ENCODE data around the gene PRMT5.

Gene PRMT5

DNA sequence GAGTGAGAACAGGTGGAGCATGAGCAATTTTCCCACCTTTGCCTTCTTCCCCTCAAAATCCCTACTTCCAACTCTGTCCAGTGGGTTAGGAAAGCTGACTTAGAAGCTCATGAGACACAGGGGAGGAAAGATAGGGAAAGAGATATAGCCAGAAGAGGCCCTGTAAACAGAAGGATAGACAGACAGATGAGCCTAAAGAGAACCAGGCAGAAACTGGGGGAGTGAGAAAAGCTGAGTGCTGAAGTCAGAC is 48.2 kb upstream of the PRMT5 start:
- TF ChIP-seq TAF1 (IDR thresholded peaks at IDR 0.05; ENCODE audit: low read depth), result no peak

GRCh38 chr14:22976620-22977433 is 47.7 kb upstream of the PRMT5 start:
- TF ChIP-seq EGR1 (IDR thresholded peaks at IDR 0.05) (no peak), REST (IDR thresholded peaks at IDR 0.05; ENCODE audit: low read depth) (no peak), TEAD4 (IDR thresholded peaks at IDR 0.05) (peak; percentile 20; the same call in 1 of the 2 replicates), TAF1 (IDR thresholded peaks at IDR 0.05; ENCODE audit: low read depth) (no peak), CEBPB (IDR thresholded peaks at IDR 0.05) (0 out of 2 replicates have a peak, but pooled peaks have one; percentile 37), NFIC (IDR thresholded peaks at IDR 0.05) (peak; percentile 65)

DNA sequence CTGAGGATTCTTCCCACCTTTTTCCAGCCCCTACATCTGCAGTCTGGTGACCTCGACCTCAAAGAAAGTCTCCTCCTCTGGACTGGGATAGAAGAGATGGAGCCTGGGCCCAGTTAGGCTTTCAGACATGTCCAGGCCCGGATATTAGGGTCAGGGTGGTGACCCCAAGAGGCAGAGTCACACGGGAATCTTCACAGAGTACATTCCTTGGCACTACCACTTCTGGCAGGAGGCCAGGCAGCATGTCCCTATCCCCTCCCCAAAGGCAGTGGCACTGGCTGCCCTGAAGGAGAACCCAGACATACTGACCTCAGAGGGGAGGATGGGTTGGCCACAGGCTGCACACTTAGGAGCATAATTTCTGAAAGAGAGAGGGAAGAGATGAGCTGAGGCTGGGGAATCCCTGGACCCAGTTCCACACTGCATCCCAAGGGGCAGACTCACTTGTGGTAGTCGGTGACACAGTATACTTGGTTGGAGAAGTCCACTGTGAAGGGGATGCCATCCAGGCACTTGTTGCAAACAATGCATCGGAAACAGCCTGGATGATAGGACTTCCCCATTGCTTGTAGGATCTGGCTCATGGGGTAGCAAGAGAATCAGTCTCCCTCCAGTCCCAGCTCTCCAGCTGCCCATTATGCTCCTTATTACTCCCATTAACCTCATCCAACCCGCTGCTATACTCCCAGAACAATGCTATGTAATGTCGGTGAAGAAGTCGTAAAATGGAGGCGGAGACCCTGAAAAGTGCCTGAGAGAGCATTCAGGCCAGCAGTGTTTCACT is 45.5 kb upstream of the PRMT5 start:
- TF ChIP-seq CEBPB (IDR thresholded peaks at IDR 0.05) (no peak), TCF12 (IDR thresholded peaks at IDR 0.05; ENCODE audit: low read depth) (no peak), TAF1 (IDR thresholded peaks at IDR 0.05; ENCODE audit: low read depth) (no peak), FOXM1 (IDR thresholded peaks at IDR 0.05; ENCODE audit: borderline replicate concordance, low read depth) (no peak), REST (IDR thresholded peaks at IDR 0.05; ENCODE audit: low read depth) (no peak), RAD21 (IDR thresholded peaks at IDR 0.05; ENCODE audit: low read depth) (no peak), MAX (IDR thresholded peaks at IDR 0.05) (no peak), EGR1 (IDR thresholded peaks at IDR 0.05) (no peak), NFIC (IDR thresholded peaks at IDR 0.05) (no peak), CREB1 (IDR thresholded peaks at IDR 0.05; ENCODE audit: low read depth) (no peak), YY1 (IDR thresholded peaks at IDR 0.05; ENCODE audit: low read depth) (no peak), ZBTB7A (IDR thresholded peaks at IDR 0.05; ENCODE audit: low read depth) (no peak), USF1 (IDR thresholded peaks at IDR 0.05) (no peak), EP300 (IDR thresholded peaks at IDR 0.05; ENCODE audit: borderline replicate concordance) (no peak), TEAD4 (IDR thresholded peaks at IDR 0.05) (no peak)

GRCh38 chr14:22973217-22974032 is 44.2 kb upstream of the PRMT5 start:
- TF ChIP-seq USF1 (IDR thresholded peaks at IDR 0.05), result no peak
- no peak for TF ChIP-seq EGR1 (IDR thresholded peaks at IDR 0.05)
- TF ChIP-seq RAD21 (IDR thresholded peaks at IDR 0.05; ENCODE audit: low read depth), result peak; percentile 70

GRCh38 chr14:22972313-22972930 is 43.2 kb upstream of the PRMT5 start:
- TF ChIP-seq NFIC (IDR thresholded peaks at IDR 0.05) (no peak), EGR1 (IDR thresholded peaks at IDR 0.05) (no peak), CREB1 (IDR thresholded peaks at IDR 0.05; ENCODE audit: low read depth) (no peak), EP300 (IDR thresholded peaks at IDR 0.05; ENCODE audit: borderline replicate concordance) (no peak), ZBTB7A (IDR thresholded peaks at IDR 0.05; ENCODE audit: low read depth) (no peak), YY1 (IDR thresholded peaks at IDR 0.05; ENCODE audit: low read depth) (no peak), REST (IDR thresholded peaks at IDR 0.05; ENCODE audit: low read depth) (no peak), USF1 (IDR thresholded peaks at IDR 0.05) (no peak), FOXM1 (IDR thresholded peaks at IDR 0.05; ENCODE audit: borderline replicate concordance, low read depth) (no peak), MAX (IDR thresholded peaks at IDR 0.05) (no peak), TAF1 (IDR thresholded peaks at IDR 0.05; ENCODE audit: low read depth) (no peak)
